IPS-NIHi7 (cell line): ENCODE results near the gene LRG1.

ENCODE experiments used
- DNase-seq: peaks from one replicate; pipeline ENCODE4 v3.0.0; 2012; ENCODE audit warnings: mixed read lengths; ENCODE audit errors: extremely low spot score

LRG1 gene

GRCh38 chr19:4493104-4493928, 46.5 kb downstream of the LRG1 start:
- no peak for DNase-seq

GRCh38 chr19:4492337-4493103, 47.3 kb downstream of the LRG1 start:
- DNase-seq = no peak

- no peak for DNase-seq
Measured at GRCh38 chr19:4491446-4491845, 48.4 kb downstream of the LRG1 start.

GRCh38 chr19:4488496-4488895, 51.3 kb downstream of the LRG1 start:
- no peak for DNase-seq

- no peak for DNase-seq
Measured at GRCh38 chr19:4487572-4487971, 52.3 kb downstream of the LRG1 start.
